Fibroblast of villous mesenchyme (primary cell): Measurements from ENCODE around the gene KIF21A. TPM values are rescaled to one million over a fixed set of nuclear protein-coding genes. Genes with fewer than 3 reads are reported as not detected.

Experiments
- DNase-seq: peaks from one replicate; pipeline ENCODE4 v3.0.0-alpha.2; 2010; ENCODE audit warnings: low read depth
- H3K4me3 ChIP-seq: 2 replicates; pipeline ENCODE4 v1.5.1; 2011; ENCODE audit warnings: low read depth, mild to moderate bottlenecking, low read length
- total RNA-seq: library from RNA; depleted of rRNA; stranded (reverse); fragments of >200 nt; gene quantifications from 2 replicates; pipeline ENCODE4 v1.2.3, GENCODE V29; 2012
- TF ChIP-seq, protein P1 (sequence below): IDR thresholded peaks from 2 replicates; pipeline ENCODE4 v1.5.1; 2012; ENCODE audit warnings: low read depth, mild to moderate bottlenecking, low read length; ENCODE audit not compliant: insufficient read depth

The KIF21A gene
- total RNA-seq, 1 donor = 11.2 TPM

DNA sequence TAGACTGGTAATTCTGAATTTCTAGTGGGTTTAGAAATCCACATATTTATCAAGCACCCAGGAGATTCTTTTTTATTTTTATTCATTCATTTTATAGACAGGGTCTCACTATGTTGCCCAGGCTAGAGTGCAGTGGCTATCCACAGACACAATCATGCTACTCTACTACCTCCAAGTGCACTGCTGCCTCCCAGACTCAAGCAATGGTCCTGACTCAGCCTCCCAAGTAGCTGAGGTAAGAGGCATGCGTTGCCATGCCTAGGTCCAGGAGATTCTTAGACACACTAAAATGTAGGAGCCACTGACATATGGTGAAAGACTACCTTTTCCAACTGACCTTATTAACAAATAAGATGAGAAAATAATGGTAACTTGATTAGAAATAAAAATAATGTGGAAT is 38.9 kb downstream of the KIF21A start:
- TF ChIP-seq, protein P1, sequence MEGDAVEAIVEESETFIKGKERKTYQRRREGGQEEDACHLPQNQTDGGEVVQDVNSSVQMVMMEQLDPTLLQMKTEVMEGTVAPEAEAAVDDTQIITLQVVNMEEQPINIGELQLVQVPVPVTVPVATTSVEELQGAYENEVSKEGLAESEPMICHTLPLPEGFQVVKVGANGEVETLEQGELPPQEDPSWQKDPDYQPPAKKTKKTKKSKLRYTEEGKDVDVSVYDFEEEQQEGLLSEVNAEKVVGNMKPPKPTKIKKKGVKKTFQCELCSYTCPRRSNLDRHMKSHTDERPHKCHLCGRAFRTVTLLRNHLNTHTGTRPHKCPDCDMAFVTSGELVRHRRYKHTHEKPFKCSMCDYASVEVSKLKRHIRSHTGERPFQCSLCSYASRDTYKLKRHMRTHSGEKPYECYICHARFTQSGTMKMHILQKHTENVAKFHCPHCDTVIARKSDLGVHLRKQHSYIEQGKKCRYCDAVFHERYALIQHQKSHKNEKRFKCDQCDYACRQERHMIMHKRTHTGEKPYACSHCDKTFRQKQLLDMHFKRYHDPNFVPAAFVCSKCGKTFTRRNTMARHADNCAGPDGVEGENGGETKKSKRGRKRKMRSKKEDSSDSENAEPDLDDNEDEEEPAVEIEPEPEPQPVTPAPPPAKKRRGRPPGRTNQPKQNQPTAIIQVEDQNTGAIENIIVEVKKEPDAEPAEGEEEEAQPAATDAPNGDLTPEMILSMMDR = no peak
- no peak for DNase-seq
- no peak overlapping the region for H3K4me3 ChIP-seq

GRCh38 chr12:39403376-39403775 is 39.5 kb downstream of the KIF21A start:
- DNase-seq = no peak
- H3K4me3 ChIP-seq = no peak overlapping the region
- TF ChIP-seq, protein P1 = no peak

GRCh38 chr12:39402922-39403321 is 40.0 kb downstream of the KIF21A start:
- no peak for DNase-seq
- no peak overlapping the region for H3K4me3 ChIP-seq
- TF ChIP-seq, protein P1 = no peak

DNA sequence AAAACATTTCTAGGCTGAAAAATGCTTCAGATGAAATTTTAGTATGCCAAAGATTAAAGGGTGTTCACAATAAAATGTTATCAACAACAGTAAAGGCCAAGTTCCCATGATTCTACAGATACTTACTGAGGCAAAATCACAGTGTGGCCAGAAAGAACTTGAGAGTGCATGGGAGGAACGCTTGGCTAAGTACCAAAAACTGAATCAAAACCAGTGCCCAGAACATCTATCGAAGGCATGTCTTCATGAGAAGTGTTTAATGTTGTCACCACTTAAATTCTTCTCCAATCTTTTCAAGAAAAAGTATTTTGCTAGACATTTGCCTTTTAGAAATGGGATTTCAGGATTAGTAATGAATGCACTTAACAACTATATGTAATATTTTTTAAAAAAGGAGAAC is 41.5 kb downstream of the KIF21A start:
- DNase-seq = no peak
- H3K4me3 ChIP-seq = no peak overlapping the region
- TF ChIP-seq, protein P1 = no peak

GRCh38 chr12:39395866-39396265 is 47.1 kb downstream of the KIF21A start:
- H3K4me3 ChIP-seq = no peak overlapping the region
- TF ChIP-seq, protein P1 = no peak
- DNase-seq = peak; percentile 41

- no peak for DNase-seq
- H3K4me3 ChIP-seq = no peak overlapping the region
- TF ChIP-seq, protein P1 = no peak
These were observed 49.0 kb downstream of the KIF21A start for GRCh38 chr12:39393890-39394289.

GRCh38 chr12:39393179-39393578 is 49.7 kb downstream of the KIF21A start:
- no peak overlapping the region for H3K4me3 ChIP-seq
- TF ChIP-seq, protein P1 = no peak
- DNase-seq = no peak
